ENCODE data around the gene ACADL. TPM values are rescaled to one million over a fixed set of nuclear protein-coding genes. Genes with fewer than 3 reads are reported as not detected.

ACADL gene
- total and polyA plus RNA-seq, 2 of the 13 experiments (the other 11 are each of a cell fraction or from before 2014, with no cell fraction given) = not detected

DNA sequence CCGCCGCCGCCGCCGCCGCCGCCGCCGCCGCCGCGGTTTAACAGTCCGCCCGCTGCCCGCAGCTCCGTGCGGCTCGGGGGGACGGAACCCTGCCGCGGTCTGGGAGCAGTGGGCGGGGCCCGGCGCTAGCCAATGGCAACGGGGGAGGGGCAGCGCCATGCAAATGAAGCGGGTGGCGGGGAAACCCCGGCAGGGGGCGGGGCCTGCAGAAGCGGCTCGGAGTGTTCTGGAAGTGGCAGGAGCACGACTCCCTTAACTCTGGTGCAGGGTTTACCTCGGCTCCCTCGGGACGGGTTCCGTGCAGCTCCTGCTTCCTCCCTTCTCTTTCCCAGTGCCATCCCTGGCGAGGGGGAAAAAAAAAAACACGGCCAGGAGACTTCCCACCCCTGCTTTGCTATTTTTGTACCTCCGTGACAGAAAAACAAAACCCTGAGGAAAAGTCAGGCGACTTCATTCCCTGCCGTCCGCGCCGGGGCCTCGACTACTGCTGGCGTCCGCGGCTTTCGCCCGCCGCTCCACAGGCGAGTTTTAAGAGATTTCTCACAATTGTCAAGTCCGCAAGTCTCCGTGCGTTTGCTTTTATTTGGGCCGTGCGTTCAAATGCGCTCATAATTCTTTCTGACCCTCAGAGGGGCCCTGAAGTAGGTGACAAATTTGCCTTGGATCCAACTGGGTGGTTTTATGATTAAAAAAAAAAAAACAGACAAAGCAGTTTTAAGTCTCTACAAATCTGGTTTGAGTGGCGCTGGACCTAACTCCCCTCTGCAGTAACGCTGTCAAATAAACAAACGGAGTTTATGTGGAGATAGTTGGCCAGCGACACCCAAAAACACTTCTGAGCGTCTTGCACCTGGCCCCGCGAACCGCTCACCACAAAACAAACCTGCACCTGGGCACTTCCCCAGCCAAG is 53.7 kb downstream of the ACADL start, which contains the start of gene KANSL1L (continued):
- TF ChIP-seq CREB3 (CRISPR knock-in tag; IDR thresholded peaks at IDR 0.05) = no peak
- TF ChIP-seq ZMYM2 (CRISPR knock-in tag; IDR thresholded peaks at IDR 0.05) = peak; percentile 67; the same call in 1 of the 2 replicates
- TF ChIP-seq PHF8 (CRISPR knock-in tag; IDR thresholded peaks at IDR 0.05) = no peak; the same call in none of the 2 replicates
- TF ChIP-seq, protein P1, sequence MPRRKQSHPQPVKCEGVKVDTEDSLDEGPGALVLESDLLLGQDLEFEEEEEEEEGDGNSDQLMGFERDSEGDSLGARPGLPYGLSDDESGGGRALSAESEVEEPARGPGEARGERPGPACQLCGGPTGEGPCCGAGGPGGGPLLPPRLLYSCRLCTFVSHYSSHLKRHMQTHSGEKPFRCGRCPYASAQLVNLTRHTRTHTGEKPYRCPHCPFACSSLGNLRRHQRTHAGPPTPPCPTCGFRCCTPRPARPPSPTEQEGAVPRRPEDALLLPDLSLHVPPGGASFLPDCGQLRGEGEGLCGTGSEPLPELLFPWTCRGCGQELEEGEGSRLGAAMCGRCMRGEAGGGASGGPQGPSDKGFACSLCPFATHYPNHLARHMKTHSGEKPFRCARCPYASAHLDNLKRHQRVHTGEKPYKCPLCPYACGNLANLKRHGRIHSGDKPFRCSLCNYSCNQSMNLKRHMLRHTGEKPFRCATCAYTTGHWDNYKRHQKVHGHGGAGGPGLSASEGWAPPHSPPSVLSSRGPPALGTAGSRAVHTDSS (CRISPR knock-in tag; conservative IDR thresholded peaks at IDR 0.05) = no peak
- TF ChIP-seq MAFF (IDR thresholded peaks at IDR 0.05; ENCODE audit: low read depth, low read length) = no peak
- TF ChIP-seq HNF1B (CRISPR knock-in tag; IDR thresholded peaks at IDR 0.05) = peak; percentile 33; the same call in 1 of the 2 replicates
- 0 out of 2 replicates have a peak, but pooled peaks have one; percentile 24 for TF ChIP-seq ZNF780A (CRISPR knock-in tag; IDR thresholded peaks at IDR 0.05)
- no peak for TF ChIP-seq ZNF629 (CRISPR knock-in tag; conservative IDR thresholded peaks at IDR 0.05)
- TF ChIP-seq, protein P2, sequence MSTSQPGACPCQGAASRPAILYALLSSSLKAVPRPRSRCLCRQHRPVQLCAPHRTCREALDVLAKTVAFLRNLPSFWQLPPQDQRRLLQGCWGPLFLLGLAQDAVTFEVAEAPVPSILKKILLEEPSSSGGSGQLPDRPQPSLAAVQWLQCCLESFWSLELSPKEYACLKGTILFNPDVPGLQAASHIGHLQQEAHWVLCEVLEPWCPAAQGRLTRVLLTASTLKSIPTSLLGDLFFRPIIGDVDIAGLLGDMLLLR (CRISPR knock-in tag; IDR thresholded peaks at IDR 0.05) = peak; percentile 42; the same call in 1 of the 2 replicates
- no peak for TF ChIP-seq CEBPG (CRISPR knock-in tag; IDR thresholded peaks at IDR 0.05)
- no peak; the same call in none of the 2 replicates for TF ChIP-seq BORCS8-MEF2B (CRISPR knock-in tag; IDR thresholded peaks at IDR 0.05)
- TF ChIP-seq ZNF18 (CRISPR knock-in tag; IDR thresholded peaks at IDR 0.05; ENCODE audit: insufficient replicate concordance) = peak; percentile 27
- TF ChIP-seq ZSCAN20 (CRISPR knock-in tag; IDR thresholded peaks at IDR 0.05; ENCODE audit: borderline replicate concordance) = peak; percentile 78
- TF ChIP-seq SNAPC5 (CRISPR knock-in tag; IDR thresholded peaks at IDR 0.05; ENCODE audit: borderline replicate concordance) = 0 out of 2 replicates have a peak, but pooled peaks have one; percentile 84
- TF ChIP-seq ZNF567 (CRISPR knock-in tag; IDR thresholded peaks at IDR 0.05; ENCODE audit: borderline replicate concordance) = no peak
- no peak for TF ChIP-seq MIER2 (CRISPR knock-in tag; IDR thresholded peaks at IDR 0.05)

Data from HepG2 (cell line).